IMR-90 (cell line): Measurements from ENCODE around the gene NXF1. TPM values are rescaled to one million over a fixed set of nuclear protein-coding genes. Genes with fewer than 3 reads are reported as not detected.
"Not testable (repeated sequence)": the region's sequence is repeated elsewhere in the genome, so short reads cannot be mapped to it uniquely, and the experiment has no call there.

Experiments used
- ATAC-seq: fragments of 200-7000 bp; cut with Tn5 transposase; 2 replicates; pipeline ENCODE4 v1.9.1; 2020; ENCODE audit warnings: low read depth, mild to moderate bottlenecking, moderate library complexity
- BruUV-seq: library from RNA; stranded (reverse); fragments of 400-500 nt; replicated peaks from 2 replicates; lab custom pipeline; 2021; lab: Mats Ljungman, UMichigan
- CTCF ChIA-PET: fragments of 300-600 bp; formaldehyde crosslinking; extraction: SDS; loops from one replicate; lab custom pipeline; 2021; ENCODE audit warnings: antibody characterized with exemption; lab: Yijun Ruan, JAX
- POLR2A ChIA-PET: fragments of 300-600 bp; sonication (Branson Sonifier 250); formaldehyde crosslinking; loops from one replicate; lab custom pipeline; 2022; ENCODE audit warnings: antibody characterized with exemption; ENCODE audit not compliant: unreplicated experiment; lab: Charles Lee
- DNase-seq: peaks from one replicate; pipeline ENCODE4 v3.0.0; 2013
- H2AFZ ChIP-seq: replicated peaks from 2 replicates; pipeline ENCODE3; 2013; ENCODE audit warnings: low read length, mild to moderate bottlenecking; ENCODE audit not compliant: poor library complexity
- H2AK5ac ChIP-seq: 2 replicates; pipeline ENCODE4 v1.6.1; 2013; ENCODE audit warnings: low read depth, low read length, inconsistent platforms
- H2AK9ac ChIP-seq: replicated peaks from 2 replicates; pipeline ENCODE3; 2013; ENCODE audit warnings: mild to moderate bottlenecking, low read depth, low read length, moderate library complexity; ENCODE audit not compliant: poor library complexity
- H2BK120ac ChIP-seq: 2 replicates; pipeline ENCODE4 v1.6.1; 2013; ENCODE audit warnings: low read depth, low read length, inconsistent platforms
- H2BK15ac ChIP-seq: 3 replicates; pipeline ENCODE4 v1.6.1; 2013; ENCODE audit warnings: low read depth, low read length, inconsistent platforms
- H2BK20ac ChIP-seq: 2 replicates; pipeline ENCODE4 v1.6.1; 2013; ENCODE audit warnings: low read depth, mild to moderate bottlenecking, inconsistent platforms, low read length, moderate library complexity
- H2BK5ac ChIP-seq: 2 replicates; pipeline ENCODE4 v1.6.1; 2013; ENCODE audit warnings: mild to moderate bottlenecking, low read depth, low read length, inconsistent platforms; ENCODE audit not compliant: poor library complexity, severe bottlenecking
- H3K14ac ChIP-seq: replicated peaks from 2 replicates; pipeline ENCODE4 v1.6.1; 2013; ENCODE audit warnings: low read depth, low read length, inconsistent platforms
- H3K18ac ChIP-seq: 2 replicates; pipeline ENCODE4 v1.6.1; 2013; ENCODE audit warnings: low read depth, low read length, control low read depth
- H3K23ac ChIP-seq: 2 replicates; pipeline ENCODE4 v1.6.1; 2013; ENCODE audit warnings: low read depth, low read length, inconsistent platforms
- H3K27ac ChIP-seq: 2 replicates; pipeline ENCODE4 v1.5.1; 2013; ENCODE audit warnings: mild to moderate bottlenecking, control low read depth, low read length; ENCODE audit not compliant: insufficient read depth
- H3K27me3 ChIP-seq: 2 replicates; pipeline ENCODE4 v1.6.1; 2013; ENCODE audit warnings: low read length; ENCODE audit not compliant: control insufficient read depth, insufficient read depth
- H3K36me3 ChIP-seq: 2 replicates; pipeline ENCODE4 v1.6.1; 2013; ENCODE audit warnings: low read length, mixed read lengths; ENCODE audit not compliant: control insufficient read depth, insufficient read depth
- H3K4ac ChIP-seq: 2 replicates; pipeline ENCODE4 v1.6.1; 2013; ENCODE audit warnings: low read depth, low read length, inconsistent platforms
- H3K4me1 ChIP-seq: 2 replicates; pipeline ENCODE4 v1.6.1; 2013; ENCODE audit warnings: low read length, mixed read lengths; ENCODE audit not compliant: control insufficient read depth, insufficient read depth
- H3K4me2 ChIP-seq: 2 replicates; pipeline ENCODE4 v1.6.1; 2013; ENCODE audit warnings: low read depth, mild to moderate bottlenecking, control low read depth, low read length, moderate library complexity
- H3K4me3 ChIP-seq: 2 replicates; pipeline ENCODE4 v1.5.1; 2013; ENCODE audit warnings: low read depth, mild to moderate bottlenecking, control low read depth, low read length, moderate library complexity; ENCODE audit not compliant: insufficient read depth
- H3K56ac ChIP-seq: 2 replicates; pipeline ENCODE4 v1.6.1; 2013; ENCODE audit warnings: low read length, inconsistent platforms; ENCODE audit not compliant: insufficient read depth; ENCODE audit errors: extremely low read depth
- H3K79me1 ChIP-seq, 2 experiments: 2 replicates each; pipeline ENCODE4 v1.6.1; 2013; ENCODE audit warnings: low read length in 2 of 2, inconsistent platforms in 1 of 2, low read depth in 1 of 2
- H3K9ac ChIP-seq: 2 replicates; pipeline ENCODE4 v1.6.1; 2013; ENCODE audit warnings: low read depth, low read length, control low read depth
- H3K9me1 ChIP-seq: 2 replicates; pipeline ENCODE4 v1.6.1; 2013; ENCODE audit warnings: low read length, inconsistent platforms; ENCODE audit not compliant: insufficient read depth
- H3K9me3 ChIP-seq: 2 replicates; pipeline ENCODE4 v1.6.1; 2013; ENCODE audit warnings: low read length; ENCODE audit not compliant: control insufficient read depth, insufficient read depth
- H4K20me1 ChIP-seq: 2 replicates; pipeline ENCODE4 v1.6.1; 2013; ENCODE audit warnings: low read length, inconsistent platforms; ENCODE audit not compliant: insufficient read depth
- H4K5ac ChIP-seq: 2 replicates; pipeline ENCODE4 v1.6.1; 2013; ENCODE audit warnings: mild to moderate bottlenecking, low read depth, low read length, control low read depth
- H4K8ac ChIP-seq, 2 experiments: 2 replicates each; pipeline ENCODE4 v1.6.1; 2013; ENCODE audit warnings: low read depth in 2 of 2, low read length in 2 of 2, control low read depth in 1 of 2, inconsistent platforms in 1 of 2
- H4K91ac ChIP-seq: 2 replicates; pipeline ENCODE4 v1.6.1; 2013; ENCODE audit warnings: low read depth, low read length, inconsistent platforms; ENCODE audit not compliant: insufficient read depth
- WGBS, 2 experiments: methylation state at CpG; one replicate each; pipeline versions ENCODE4 v1.1.5 to v1.1.7; 2013; ENCODE audit warnings: missing lambda C conversion rate in 2 of 2; ENCODE audit not compliant: insufficient read length in 1 of 2; ENCODE audit errors: extremely low coverage in 2 of 2; 5-methylcytosine and 5-hydroxymethylcytosine counted together
- dilution Hi-C: fragments of 300-500 bp; cut with HindIII; formaldehyde crosslinking; loops from one replicate; pipeline ENCODE4 v1.14.3; 2018; ENCODE audit warnings: low sequenced_read_pairs; ENCODE audit not compliant: unreplicated experiment
- in situ Hi-C: fragments of 300-500 bp; cut with MboI; formaldehyde crosslinking; loops from 3 replicates; pipeline ENCODE4 v1.14.3; 2019; ENCODE audit warnings: low sequenced_read_pairs, inconsistent platforms, mixed read lengths
- intact Hi-C: fragments of 100-400 bp; cut with micrococcal nuclease; formaldehyde crosslinking; loops from 2 replicates; pipeline ENCODE4 v1.10.0; 2022
- polyA plus RNA-seq, 3 experiments: library from polyadenylated mRNA; depleted of rRNA; stranded (reverse); fragments of >200 nt; gene quantifications; 2 replicates each; pipeline ENCODE4 v1.2.3, GENCODE V29; 2012; ENCODE audit warnings: low replicate concordance in 1 of 3
- total RNA-seq: library from RNA; depleted of rRNA; stranded (reverse); fragments of >200 nt; gene quantifications from 2 replicates; pipeline ENCODE4 v1.2.3, GENCODE V29; 2012

NXF1 gene
- total and polyA plus RNA-seq, 2 of the 4 experiments (the other 2 are of a cell fraction) = 26.3 to 97.4 TPM

DNA sequence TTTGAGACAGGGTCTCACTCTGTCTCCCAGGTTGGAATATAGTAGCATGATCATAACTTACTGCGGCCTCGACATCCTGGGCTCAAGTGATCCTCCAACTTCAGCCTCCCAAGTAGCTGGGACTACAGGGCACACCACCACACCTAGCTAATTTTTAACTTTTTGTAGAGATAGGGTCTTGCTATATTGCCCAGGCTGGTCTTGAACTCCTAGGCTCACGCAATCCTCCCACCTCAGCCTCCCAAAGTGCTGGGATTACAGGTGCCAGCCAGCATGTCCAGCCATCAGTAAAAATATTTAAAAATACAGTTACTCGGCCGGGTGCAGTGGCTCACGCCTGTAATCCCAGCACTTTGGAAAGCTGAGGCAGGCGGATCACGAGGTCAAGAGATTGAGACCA, 22.9 kb upstream of the NXF1 start:
- H2BK20ac ChIP-seq, H2BK5ac ChIP-seq, ATAC-seq, H3K9me3 ChIP-seq, H3K9me1 ChIP-seq, H2BK15ac ChIP-seq, H3K9ac ChIP-seq, POLR2A ChIA-PET, H3K4ac ChIP-seq, H3K14ac ChIP-seq, H2AK9ac ChIP-seq, H4K5ac ChIP-seq, H2AK5ac ChIP-seq, H3K23ac ChIP-seq, H4K8ac ChIP-seq, H4K91ac ChIP-seq, dilution Hi-C loops, H3K4me2 ChIP-seq, H3K18ac ChIP-seq, H2BK120ac ChIP-seq, DNase-seq, H2AFZ ChIP-seq, H3K27me3 ChIP-seq, H3K4me1 ChIP-seq, H3K27ac ChIP-seq, H3K56ac ChIP-seq, intact Hi-C loops, in situ Hi-C loops, BruUV-seq, H3K4me3 ChIP-seq, CTCF ChIA-PET: not testable (repeated sequence)
- H3K79me1 ChIP-seq = peaks cover 5 to 72% of the 10 kb centered on the region in 2 experiments
- H4K20me1 ChIP-seq = peaks cover 45% of the 10 kb centered on the region; the same call in 1 of the 2 replicates
- 80% methylated on average over 1 of the region's 8 CpGs; no CpG with 5 or more reads in 1 of the 2 experiments for WGBS, 2 experiments
- H3K36me3 ChIP-seq = peaks cover 40% of the 10 kb centered on the region
